ENCODE data around the gene GART.
"Not testable (repeated sequence)": the region's sequence is repeated elsewhere in the genome, so short reads cannot be mapped to it uniquely, and the experiment has no call there.

DNA sequence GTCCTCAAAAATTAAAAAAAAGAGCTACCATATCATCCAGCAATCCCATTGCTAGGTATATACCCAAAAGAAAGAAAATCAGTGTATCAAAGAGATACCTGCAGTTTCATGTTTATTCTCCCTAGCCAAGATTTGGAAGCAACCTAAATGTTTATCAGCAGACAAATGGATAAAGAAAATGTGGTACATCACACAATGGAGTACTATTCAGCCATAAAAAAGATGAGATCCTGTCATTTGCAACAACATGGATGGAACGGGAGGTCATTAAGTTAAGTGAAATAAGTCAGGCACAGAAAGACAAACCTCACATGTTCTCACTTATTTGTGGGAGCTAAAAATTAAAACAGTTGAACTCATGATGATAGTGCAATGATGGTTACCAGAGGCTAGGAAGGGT, 34.9 kb downstream of the GART start:
- TF ChIP-seq EZH2phosphoT487 (IDR thresholded peaks at IDR 0.05; ENCODE audit: insufficient read depth, low read depth); EZH2 (IDR thresholded peaks at IDR 0.05; ENCODE audit: insufficient read depth, poor library complexity, severe bottlenecking): not testable (repeated sequence)

Data from GM23248 (cell line).